Thyroid gland (tissue), 4 donors: ENCODE results near the gene HMBS. TPM values are rescaled to one million over a fixed set of nuclear protein-coding genes. Genes with fewer than 3 reads are reported as not detected.
A peak's percentile ranks its signal among the peaks of the same experiment; 100 is the strongest.

Experiments used
- DNase-seq, 2 donors: peaks; one replicate each; pipeline ENCODE4 v3.0.0-alpha.2; 2019
- H3K27ac ChIP-seq, 3 donors: fragments of 200-600 bp; sonication (generic); 1 replicate in 2 of 3; 2 replicates in 1 of 3; pipeline ENCODE4 v1.5.1; 2016 to 2019; ENCODE audit warnings: mild to moderate bottlenecking in 1 of 3, moderate library complexity in 1 of 3
- H3K27me3 ChIP-seq: fragments of 200-600 bp; sonication (generic); one replicate; pipeline ENCODE4 v1.5.1; 2019
- H3K36me3 ChIP-seq, 2 donors: fragments of 200-600 bp; sonication (generic); one replicate each; pipeline ENCODE4 v1.5.1; 2016 to 2019
- H3K4me1 ChIP-seq, 2 donors: fragments of 200-600 bp; sonication (generic); one replicate each; pipeline ENCODE4 v1.5.1; 2017 to 2019
- H3K4me3 ChIP-seq, 3 donors: fragments of 200-600 bp; sonication (generic); replicated peaks in 1 of 3; 1 replicate in 2 of 3; 2 replicates in 1 of 3; pipeline ENCODE4 v1.5.1; 2016; ENCODE audit warnings: mild to moderate bottlenecking in 1 of 3
- H3K9me3 ChIP-seq: fragments of 200-600 bp; sonication (generic); one replicate; pipeline ENCODE4 v1.5.1; 2017
- CTCF ChIP-seq, 6 experiments: fragments of 200-600 bp in 3 of 6; fragments of 450-650 bp in 3 of 6; sonication (generic) in 3 of 6; IDR thresholded peaks; one replicate each; pipeline ENCODE4 v1.5.1; 2016 to 2019; ENCODE audit warnings: antibody characterized with exemption in 6 of 6, mild to moderate bottlenecking in 2 of 6, inconsistent platforms in 1 of 6, moderate library complexity in 1 of 6
- POLR2A ChIP-seq, 2 donors: fragments of 450-650 bp; IDR thresholded peaks; one replicate each; pipeline ENCODE4 v1.6.1; 2017; ENCODE audit warnings: antibody characterized with exemption in 2 of 2, mild to moderate bottlenecking in 2 of 2, moderate library complexity in 1 of 2
- WGBS, 2 donors: methylation state at CpG; one replicate each; pipeline ENCODE4 v1.1.5; 2017; 5-methylcytosine and 5-hydroxymethylcytosine counted together
- intact Hi-C: fragments of 100-400 bp; cut with DNase I; formaldehyde crosslinking; loops from one replicate; pipeline ENCODE4 v1.15.1; 2023
- total RNA-seq, 4 donors: library from RNA; depleted of rRNA; stranded (reverse); fragments of >200 nt; gene quantifications; one replicate each; pipeline ENCODE4 v1.2.3, GENCODE V29; 2016

Gene HMBS
- total RNA-seq, 4 donors from 2014 or later: 10.7 to 24.3 (median 19.7) TPM

GRCh38 chr11:119051440-119052162, 33.1 kb upstream of the HMBS start:
- peaks cover 10 to 13% of the 10 kb centered on the region in 2 donors for H3K4me1 ChIP-seq
- H3K27ac ChIP-seq: no peak overlapping the region
- no peaks in the 10 kb centered on the region for H3K9me3 ChIP-seq
- H3K4me3 ChIP-seq: no peak overlapping the region
- H3K27me3 ChIP-seq: no peaks in the 10 kb centered on the region
- intact Hi-C loops: no loop called here
- DNase-seq: no peak
- WGBS, 2 donors: 85 to 90% methylated on average over 14 to 15 of the region's 17 CpGs
- no peak for TF ChIP-seq POLR2A (IDR thresholded peaks at IDR 0.05)
- TF ChIP-seq CTCF (IDR thresholded peaks at IDR 0.05): no peak
- peaks cover 83 to 86% of the 10 kb centered on the region in 2 donors for H3K36me3 ChIP-seq

- H3K4me1 ChIP-seq: peaks cover 10 to 13% of the 10 kb centered on the region in 2 donors
- WGBS, 2 donors: 92 to 95% methylated on average over 23 of the region's 23 CpGs
Measured at GRCh38 chr11:119052163-119052814, 32.4 kb upstream of the HMBS start.

GRCh38 chr11:119054418-119054817, 30.3 kb upstream of the HMBS start:
- Histone ChIP-seq H3K9me3 (no peaks in the 10 kb centered on the region), H3K4me1 (peaks cover 14 to 19% of the 10 kb centered on the region in 2 donors), H3K27me3 (no peaks in the 10 kb centered on the region), H3K27ac (no peak overlapping the region), H3K36me3 (peaks cover 55 to 58% of the 10 kb centered on the region in 2 donors), H3K4me3 (no peak overlapping the region)
- intact Hi-C loops: no loop called here
- no peak for DNase-seq
- 95 to 100% methylated on average over 2 to 10 of the region's 10 CpGs for WGBS, 2 donors
- no peak for TF ChIP-seq CTCF (IDR thresholded peaks at IDR 0.05)
- no peak for TF ChIP-seq POLR2A (IDR thresholded peaks at IDR 0.05)

More at GRCh38 chr11:119052163-119052814, 32.4 kb upstream of the HMBS start:
- Histone ChIP-seq H3K27me3 (no peaks in the 10 kb centered on the region), H3K4me3 (no peak overlapping the region), H3K9me3 (no peaks in the 10 kb centered on the region), H3K36me3 (peaks cover 77 to 79% of the 10 kb centered on the region in 2 donors), H3K27ac (no peak overlapping the region)
- no peak for TF ChIP-seq CTCF (IDR thresholded peaks at IDR 0.05)
- TF ChIP-seq POLR2A (IDR thresholded peaks at IDR 0.05): no peak
- intact Hi-C loops: no loop called here
- no peak for DNase-seq

GRCh38 chr11:119055901-119056300, 28.8 kb upstream of the HMBS start:
- 33 to 38% methylated on average over 6 of the region's 6 CpGs for WGBS, 2 donors
- Histone ChIP-seq H3K4me3 (peak overlapping the region; percentile 80 to 99 (median 88)), H3K27ac (peak overlapping the region in 1 of 3 donors; percentile 85), H3K27me3 (no peaks in the 10 kb centered on the region), H3K36me3 (peaks cover 44% of the 10 kb centered on the region in 2 donors), H3K4me1 (peaks cover 14 to 19% of the 10 kb centered on the region in 2 donors), H3K9me3 (no peaks in the 10 kb centered on the region)
- intact Hi-C loops: no loop called here
- no peak for DNase-seq
- TF ChIP-seq CTCF (IDR thresholded peaks at IDR 0.05) (no peak), POLR2A (IDR thresholded peaks at IDR 0.05) (no peak)
